HG03439 (cell line): Measurements from ENCODE around the gene ZBED6.
"Not testable (repeated sequence)": the region's sequence is repeated elsewhere in the genome, so short reads cannot be mapped to it uniquely, and the experiment has no call there.

ENCODE experiments used
- ATAC-seq: cut with Tn5 transposase; IDR thresholded peaks from one replicate; pipeline ENCODE4 v1.9.1; 2021; ENCODE audit warnings: mild to moderate bottlenecking, moderate library complexity; ENCODE audit not compliant: unreplicated experiment

ZBED6 gene

DNA sequence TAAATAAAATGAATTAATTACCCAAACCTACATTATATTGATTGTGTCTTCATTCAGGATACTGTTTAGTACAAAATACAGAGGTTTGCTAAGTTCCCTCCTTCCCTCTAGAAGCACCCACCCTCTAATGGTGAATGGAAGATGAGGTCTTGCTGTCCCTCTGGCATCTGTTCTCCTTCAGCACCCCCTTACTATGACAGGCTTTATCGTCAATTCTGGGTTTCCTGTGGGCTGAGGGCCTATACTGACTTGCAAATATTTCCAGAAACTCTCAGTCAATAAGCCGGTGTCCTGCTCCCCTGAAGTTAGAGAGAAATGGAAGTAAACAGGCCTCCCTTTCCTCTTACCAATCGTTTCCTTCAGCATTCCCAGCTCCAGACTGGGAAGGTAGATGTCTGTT, 17.3 kb upstream of the ZBED6 start:
- no peak for ATAC-seq

DNA sequence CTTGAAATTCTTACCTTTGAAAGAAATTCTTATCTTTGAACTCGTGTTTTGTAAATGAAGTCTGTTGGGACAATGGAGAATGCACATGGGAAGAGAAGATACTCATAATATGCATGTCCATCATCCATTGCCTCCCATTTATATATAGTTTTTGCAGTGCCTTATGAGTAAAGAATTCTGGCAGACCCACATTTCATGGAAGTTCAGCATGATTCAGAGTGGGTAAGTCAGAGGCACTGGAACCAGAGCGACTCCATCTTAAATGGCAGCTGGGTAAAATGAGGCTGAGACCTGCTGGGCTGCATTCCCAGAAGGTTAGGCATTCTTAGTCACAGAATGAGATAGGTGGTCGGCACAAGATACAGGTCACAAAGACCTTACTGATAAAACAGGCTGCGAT, 16.6 kb upstream of the ZBED6 start:
- no peak for ATAC-seq

DNA sequence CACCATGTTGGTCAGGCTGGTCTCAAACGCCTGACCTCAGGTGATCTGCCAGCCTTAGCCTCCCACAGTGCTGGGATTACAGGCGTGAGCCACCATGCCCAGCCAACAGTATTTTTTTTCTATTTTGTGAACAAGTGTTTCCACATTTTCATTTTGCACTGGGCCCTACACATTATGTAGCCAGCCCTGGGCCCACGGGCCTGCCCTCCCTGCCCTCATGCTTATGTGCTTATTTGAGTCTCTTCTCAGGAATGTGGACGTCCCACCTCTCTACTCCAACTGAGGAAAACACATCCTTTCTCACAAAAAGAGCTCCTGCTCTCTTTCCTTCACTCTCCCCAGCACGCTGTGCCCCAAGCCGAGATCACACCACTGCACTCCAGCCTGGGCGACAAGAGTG, 13.5 kb upstream of the ZBED6 start:
- ATAC-seq: no peak

DNA sequence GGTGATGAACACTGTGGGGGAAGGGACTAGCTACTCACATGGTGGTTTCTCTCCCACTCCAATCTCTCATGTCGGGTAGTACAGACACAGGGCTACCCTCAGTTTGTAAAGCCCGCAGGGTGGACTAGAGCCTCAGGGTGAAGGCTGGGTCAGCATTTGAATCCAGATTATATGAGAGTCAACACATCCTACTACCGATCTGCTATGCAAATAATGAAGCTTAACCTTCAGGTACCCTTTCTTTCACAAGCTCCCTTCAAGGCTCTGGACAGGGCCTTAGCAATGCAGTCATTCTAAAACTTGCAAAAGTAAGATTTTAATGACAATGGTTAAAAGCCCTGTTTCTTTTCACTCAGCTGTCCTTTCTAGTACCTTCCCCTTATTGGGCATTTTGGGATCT, 5.5 kb upstream of the ZBED6 start:
- no peak for ATAC-seq

DNA sequence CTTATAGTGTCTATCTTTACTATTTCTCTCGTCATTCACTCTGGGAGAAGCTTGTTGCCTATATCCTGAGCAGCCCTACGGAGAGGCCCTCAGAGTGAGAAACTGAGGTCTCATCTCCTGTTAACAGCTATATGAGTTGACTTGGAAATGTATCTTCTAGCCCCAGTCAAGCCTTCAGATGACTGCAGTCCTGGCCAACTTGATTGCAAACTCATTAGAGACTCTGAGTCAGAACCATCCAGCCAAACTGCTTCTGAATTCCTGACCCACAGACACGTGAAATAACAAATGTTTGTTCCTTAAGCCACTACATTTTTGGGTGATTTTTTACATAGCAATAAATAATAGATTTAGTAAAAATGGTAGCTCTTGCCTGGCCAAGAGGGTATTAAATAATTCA, 3.9 kb upstream of the ZBED6 start:
- ATAC-seq: no peak

DNA sequence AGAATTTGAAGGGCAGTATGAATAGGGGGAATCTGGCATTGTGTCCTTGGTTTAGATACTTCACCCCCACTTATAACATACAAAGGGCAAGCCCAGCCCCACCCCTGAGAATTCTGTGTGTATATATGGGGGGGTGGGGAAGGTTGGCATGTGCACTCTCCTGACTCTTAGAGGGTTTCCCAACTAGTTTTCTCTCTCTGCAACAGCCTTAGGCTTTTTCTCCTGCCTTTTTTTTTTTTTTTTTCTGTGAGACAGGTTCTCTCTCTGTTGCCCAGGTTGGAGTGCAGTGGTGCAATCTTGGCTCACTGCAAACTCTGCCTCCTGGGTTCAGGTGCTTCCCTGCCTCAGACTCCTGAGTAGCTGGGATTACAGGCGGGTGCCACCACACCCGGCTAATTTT, 2.9 kb upstream of the ZBED6 start:
- no peak for ATAC-seq

DNA sequence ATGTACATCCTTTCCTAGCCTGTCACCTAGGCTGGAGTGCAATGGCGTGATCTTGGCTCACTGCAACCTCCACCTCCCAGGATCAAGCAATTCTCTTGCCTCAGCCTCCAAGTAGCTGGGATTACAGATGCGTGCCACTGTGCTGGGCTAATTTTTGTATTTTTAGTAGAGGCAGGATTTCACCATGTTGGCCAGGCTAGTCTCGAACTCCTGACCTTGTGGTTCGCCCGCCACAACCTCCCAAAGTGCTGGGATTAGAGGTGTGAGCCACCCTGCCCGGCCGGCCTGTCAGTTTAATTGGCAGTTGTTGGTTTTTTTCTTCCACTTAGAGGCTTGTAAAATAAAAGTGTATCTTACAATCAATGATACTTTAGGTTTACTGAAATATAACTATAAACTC, 1.9 kb upstream of the ZBED6 start:
- ATAC-seq: not testable (repeated sequence)

DNA sequence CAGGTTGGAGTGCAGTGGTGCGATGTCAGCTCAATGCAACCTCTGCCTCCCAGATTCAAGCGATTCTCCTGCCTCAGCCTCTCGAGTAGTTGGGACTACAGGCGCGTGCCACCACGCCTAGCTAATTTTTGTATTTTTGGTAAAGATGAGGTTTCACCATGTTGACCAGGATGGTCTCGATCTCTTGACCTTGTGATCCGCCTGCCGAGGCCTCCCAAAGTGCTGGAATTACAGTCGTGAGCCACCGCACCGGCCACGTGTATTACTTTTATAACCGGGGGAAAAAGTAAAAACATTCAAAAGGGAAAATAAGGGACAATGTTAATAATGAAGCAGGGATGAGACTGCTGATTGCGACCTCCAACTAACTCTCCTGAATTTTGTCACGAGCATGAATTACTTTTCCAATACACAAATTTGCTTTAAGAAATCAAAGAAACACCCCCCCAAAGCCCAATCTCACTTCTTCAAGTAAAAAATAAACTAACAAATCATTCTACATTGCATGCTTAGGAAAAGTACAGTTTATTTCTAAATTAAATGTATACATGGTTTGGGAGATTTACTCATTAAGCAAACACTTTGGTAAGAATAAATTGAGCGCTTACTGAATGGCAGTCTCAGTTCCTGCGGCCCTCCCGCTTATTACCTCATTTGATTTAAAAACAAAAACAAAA, 521 bp upstream of the ZBED6 start:
- no peak for ATAC-seq

DNA sequence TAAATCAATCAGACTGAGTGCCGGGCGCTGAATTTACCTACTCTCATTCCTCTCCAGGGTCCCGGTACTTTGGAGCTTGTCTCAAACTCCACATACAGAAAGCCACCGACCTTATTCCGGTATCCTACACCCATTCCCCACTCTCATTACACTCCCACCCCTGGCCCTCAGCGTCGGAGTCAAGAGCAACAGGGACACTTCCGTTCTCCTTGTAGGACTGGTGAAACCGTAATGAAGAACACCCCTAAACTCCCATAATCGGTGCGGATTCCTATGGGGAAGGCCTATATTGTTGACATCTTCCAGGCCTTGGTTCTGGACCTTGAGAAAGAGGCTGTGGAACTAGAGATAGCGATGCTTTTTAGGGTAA, 798 bp downstream of the ZBED6 start:
- ATAC-seq: no peak

DNA sequence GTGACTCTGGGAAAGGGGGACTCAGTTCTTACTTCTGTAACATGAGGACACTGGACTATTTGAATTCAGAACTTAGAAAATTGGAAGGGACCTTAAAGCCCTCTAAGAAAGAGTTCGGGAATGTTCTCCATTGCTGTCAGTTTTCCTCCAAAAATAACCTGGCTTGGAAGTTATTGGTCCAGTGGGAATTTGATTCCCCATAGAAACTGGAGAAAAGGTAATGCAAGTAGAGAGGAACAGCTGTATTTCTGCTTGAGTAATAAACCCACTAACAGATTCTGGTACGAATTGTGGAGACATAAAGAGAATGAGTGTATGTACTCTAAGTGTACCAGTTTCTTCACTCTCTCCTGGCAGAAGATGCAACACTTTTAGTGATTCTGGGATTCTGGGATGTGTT, 1.8 kb downstream of the ZBED6 start:
- ATAC-seq: no peak

DNA sequence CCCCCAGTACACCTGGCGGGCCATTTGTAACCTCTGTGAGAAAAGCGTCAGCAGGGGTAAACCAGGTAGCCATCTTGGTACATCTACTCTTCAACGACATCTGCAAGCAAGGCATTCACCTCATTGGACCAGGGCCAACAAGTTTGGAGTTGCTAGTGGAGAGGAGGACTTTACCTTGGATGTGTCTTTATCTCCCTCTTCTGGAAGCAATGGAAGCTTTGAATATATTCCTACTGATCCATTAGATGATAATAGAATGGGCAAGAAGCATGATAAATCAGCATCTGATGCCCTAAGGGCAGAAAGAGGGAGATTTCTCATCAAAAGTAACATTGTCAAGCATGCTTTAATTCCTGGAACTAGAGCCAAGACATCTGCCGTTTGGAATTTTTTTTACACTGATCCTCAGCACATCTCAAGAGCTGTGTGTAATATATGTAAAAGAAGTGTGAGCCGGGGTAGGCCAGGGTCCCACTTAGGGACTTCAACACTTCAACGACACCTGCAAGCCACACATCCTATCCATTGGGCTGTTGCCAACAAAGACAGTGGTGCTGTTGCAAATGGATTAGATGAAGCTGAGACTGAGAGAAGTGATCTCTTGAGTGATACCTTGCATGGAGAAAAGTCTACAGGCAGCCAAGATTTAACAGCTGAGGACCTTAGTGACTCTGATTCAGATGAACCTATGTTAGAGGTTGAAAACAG, 2.7 kb downstream of the ZBED6 start:
- ATAC-seq: no peak

DNA sequence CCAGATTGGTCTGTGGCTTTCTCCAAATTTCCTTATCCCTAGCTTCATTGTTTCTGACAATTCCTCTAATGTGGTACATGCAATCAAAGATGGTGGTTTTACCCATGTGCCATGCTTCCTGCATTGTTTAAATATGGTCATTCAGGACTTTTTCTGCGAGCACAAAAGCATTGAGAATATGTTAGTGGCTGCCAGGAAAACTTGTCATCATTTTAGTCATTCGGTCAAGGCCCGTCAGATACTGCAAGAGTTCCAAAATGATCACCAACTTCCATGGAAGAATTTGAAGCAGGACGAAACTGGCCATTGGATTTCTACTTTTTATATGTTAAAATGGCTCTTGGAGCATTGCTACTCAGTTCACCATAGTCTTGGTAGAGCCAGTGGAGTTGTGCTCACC, 3.7 kb downstream of the ZBED6 start:
- no peak for ATAC-seq

DNA sequence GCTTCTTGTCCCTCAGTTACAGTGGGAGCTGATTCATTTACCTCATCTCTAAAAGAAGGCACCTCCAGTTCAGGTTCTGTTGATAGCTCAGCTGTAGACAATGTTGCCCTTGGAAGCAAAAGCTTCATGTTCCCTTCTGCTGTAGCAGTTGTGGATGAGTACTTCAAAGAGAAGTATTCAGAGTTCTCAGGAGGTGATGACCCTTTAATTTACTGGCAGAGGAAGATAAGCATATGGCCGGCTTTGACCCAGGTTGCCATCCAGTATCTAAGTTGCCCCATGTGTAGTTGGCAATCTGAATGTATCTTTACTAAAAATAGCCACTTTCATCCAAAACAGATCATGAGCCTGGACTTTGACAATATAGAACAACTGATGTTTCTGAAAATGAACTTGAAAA, 4.5 kb downstream of the ZBED6 start:
- ATAC-seq: no peak

DNA sequence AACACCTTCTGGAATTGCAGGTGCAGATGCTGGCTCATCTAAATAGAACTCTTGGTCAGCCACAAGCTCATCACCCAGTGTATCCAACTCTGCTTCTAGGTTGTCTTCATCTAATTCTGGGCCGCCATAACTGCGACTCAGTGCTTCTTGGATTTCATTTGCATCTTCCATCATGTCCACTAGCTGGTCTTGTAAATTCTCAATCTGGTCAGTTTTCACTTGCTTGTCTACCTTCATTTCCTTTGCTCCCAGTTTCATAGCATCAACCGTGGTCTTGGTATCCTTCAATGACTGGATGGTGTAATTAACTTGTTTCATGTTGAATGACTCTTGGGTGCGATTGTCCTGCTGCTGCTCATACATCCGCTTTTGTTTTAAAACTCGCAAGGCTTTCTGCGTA, 10.3 kb downstream of the ZBED6 start:
- no peak for ATAC-seq

DNA sequence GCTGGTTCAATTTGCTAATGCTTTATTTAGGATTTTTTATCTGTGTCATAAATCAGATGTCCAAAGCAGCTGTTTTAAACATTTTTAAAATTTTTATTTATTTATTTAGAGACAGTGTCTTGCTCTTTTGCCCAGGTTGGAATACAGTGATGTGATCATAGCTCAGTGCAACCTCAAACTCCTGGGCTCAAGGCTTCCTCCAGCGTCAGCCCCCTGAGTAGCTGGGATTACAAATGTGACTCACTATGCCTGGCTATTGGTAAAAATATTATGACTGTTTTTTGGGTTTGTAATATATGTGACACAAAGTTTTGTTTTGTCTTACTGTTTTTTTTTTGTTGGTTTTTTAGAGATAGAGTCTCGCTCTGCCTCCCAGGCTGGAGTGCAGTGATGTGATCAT, 11.8 kb downstream of the ZBED6 start:
- no peak for ATAC-seq

DNA sequence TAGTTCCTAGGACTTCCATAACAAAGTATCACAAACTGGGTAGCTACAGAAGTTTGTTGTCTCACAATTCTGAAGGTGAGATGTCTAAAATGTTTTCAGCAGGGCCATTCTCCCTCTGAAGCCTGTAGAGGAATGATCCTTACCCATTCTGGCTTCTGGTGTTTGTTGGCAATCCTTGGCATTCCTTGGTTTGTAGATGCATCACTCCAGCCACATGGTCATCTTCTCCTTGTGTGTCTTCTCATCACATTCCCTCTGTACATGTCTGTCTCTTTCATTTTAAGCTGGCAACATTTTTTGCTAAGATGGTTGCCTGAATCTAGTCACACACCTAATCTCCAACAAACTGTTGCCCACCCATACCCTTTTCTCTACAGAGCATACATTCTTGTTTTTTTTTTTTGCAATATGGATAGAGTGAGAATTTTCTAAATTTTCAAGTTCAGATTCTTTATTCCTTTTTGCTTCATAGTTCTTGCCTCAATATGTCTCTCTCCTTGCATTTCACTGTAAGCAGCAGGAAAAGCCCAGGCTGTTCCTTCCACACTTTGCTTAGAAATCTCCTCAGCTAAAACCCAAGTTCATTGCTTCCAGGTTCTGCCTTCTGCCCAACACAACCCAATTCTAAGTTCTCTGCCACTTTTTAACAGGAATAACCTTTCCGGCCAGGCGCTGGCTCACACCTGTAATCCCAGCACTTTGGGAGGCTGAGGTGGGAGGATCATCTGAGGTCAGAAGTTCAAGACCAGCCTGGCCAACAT, 18.3 kb downstream of the ZBED6 start:
- no peak for ATAC-seq

DNA sequence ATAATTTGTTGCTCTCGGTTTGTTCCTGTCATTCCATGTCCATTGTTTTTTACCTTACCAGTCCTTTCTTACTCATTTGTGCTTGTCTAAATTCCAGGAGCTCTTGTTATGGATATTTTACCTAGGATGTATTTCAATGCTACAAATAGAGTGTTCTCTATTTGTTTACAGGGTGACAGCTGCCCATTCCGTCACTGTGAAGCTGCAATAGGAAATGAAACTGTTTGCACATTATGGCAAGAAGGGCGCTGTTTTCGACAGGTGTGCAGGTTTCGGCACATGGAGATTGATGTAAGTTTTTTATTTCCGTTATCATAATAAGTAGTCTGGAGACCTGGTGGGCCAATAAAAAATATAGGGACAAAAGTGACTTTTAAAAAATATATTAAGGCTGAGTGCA, 23.0 kb downstream of the ZBED6 start:
- no peak for ATAC-seq

DNA sequence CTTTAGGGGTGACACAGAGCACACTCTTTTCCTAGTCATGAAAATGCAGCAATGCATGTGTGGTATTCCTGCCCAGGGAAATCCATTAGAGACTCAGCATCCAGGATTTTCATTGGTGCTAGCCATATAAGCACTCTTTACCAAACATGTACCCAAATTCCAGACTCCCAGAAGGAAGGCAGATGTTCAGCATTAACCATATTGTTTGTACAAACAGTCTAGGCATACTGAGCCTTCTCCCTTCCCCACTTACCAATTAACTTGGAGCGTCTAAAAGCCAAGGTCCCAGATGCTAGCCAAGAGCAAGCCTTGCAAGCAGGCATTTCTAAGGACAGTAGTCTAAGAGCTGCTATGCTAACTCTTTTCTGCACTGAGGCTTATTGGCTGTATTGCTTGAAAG, 27.9 kb downstream of the ZBED6 start:
- ATAC-seq: no peak

DNA sequence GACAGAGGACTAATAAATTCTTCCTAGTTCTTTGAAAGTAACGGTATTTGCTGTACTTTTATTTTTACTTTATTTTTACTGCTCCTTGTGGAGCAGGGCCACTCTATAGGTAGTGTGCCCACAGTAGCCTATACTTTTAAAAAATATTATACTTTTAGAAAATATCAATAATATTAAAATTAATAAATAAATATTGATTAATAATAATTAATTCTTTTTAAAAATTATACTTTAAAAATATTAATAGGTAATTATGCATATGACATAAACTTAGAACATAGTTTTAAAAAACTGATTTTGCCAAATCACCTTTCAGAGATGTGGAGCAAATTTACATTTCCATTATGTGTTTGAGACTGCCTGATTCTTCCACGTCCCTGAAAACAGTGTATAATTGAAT, 30.8 kb downstream of the ZBED6 start:
- no peak for ATAC-seq

DNA sequence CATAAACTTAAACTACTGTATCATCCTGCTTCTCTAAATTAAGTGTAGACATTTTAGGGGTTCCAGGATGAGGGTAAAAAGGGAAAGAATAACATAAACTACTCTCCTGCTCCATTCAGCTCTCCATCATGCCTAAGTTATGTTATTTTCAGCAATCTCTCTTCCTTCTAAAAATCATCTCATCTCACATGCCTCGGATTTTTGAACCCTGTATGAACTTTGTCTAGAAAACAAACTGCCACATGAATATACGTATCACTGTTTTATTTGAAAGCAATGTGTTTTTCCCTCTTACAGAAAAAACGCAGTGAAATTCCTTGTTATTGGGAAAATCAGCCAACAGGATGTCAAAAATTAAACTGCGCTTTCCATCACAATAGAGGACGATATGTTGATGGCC, 32.6 kb downstream of the ZBED6 start:
- ATAC-seq: no peak

DNA sequence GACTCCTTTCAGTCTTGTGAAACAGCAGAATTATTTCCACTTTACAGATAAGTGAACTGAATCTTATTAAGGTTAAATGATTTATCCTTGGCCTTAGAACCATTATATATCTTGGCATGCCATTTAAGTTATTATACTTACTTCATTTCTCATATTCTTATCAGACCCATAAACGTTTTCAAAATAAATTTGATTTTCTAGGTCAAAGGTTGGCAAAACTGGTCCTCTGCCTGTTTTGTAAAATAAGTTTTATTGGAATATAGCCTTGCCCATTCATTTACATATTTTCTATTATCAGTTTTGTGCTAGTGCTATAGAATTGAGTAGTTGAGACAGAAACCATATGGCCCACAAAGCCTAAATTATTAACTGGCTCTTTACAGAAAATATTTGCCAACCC, 33.1 kb downstream of the ZBED6 start:
- ATAC-seq: no peak

DNA sequence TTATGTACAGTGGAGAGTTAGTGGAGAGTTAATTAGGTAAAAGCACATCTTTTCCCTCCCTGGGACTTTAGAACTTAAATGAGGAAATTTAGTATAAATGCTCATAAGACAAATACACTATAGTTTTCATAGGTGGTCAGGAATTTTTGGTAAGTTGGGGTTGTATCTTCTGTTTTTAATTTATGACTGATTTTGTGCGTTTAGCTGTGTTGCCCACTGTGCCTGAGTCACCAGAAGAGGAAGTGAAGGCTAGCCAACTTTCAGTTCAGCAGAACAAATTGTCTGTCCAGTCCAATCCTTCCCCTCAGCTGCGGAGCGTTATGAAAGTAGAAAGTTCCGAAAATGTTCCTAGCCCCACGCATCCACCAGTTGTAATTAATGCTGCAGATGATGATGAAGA, 33.8 kb downstream of the ZBED6 start:
- ATAC-seq: not testable (repeated sequence)
